H1 (cell line): ENCODE measurements around the gene G6PC3. TPM values are rescaled to one million over a fixed set of nuclear protein-coding genes. Genes with fewer than 3 reads are reported as not detected.

Experiments
- CTCF ChIA-PET: fragments of 300-600 bp; sonication (Branson Sonifier 250); formaldehyde crosslinking; loops from one replicate; lab custom pipeline; 2021; ENCODE audit not compliant: partially characterized antibody; lab: Charles Lee
- POLR2A ChIA-PET: fragments of 300-600 bp; sonication (Branson Sonifier 250); formaldehyde crosslinking; loops from one replicate; lab custom pipeline; 2021; ENCODE audit warnings: inconsistent platforms; ENCODE audit not compliant: partially characterized antibody; lab: Charles Lee
- DNase-seq, 2 experiments: peaks; one replicate each; pipeline versions ENCODE4 v3.0.0 to v3.0.0-alpha.2; 2010 to 2022; ENCODE audit warnings: low spot score in 2 of 2, low read depth in 1 of 2, mixed read lengths in 1 of 2
- FAIRE-seq: peaks from 2 replicates; lab custom pipeline; 2011; peaks lifted over from hg19 to GRCh38; lab: Jason Lieb, UNC
- H2AFZ ChIP-seq: 2 replicates; pipeline ENCODE4 v1.8.1; 2012; ENCODE audit warnings: low read length, inconsistent platforms
- H2AK5ac ChIP-seq: 2 replicates; pipeline ENCODE4 v1.6.1; 2013; ENCODE audit warnings: low read depth, low read length
- H2BK120ac ChIP-seq: replicated peaks from 2 replicates; pipeline ENCODE3; 2013; ENCODE audit warnings: low read depth, low read length, inconsistent platforms
- H2BK12ac ChIP-seq: 2 replicates; pipeline ENCODE4 v1.6.1; 2013; ENCODE audit warnings: low read depth, low read length
- H2BK15ac ChIP-seq: 2 replicates; pipeline ENCODE4 v1.6.1; 2013; ENCODE audit warnings: low read length
- H2BK20ac ChIP-seq: 2 replicates; pipeline ENCODE4 v1.6.1; 2013; ENCODE audit warnings: low read length
- H2BK5ac ChIP-seq: 2 replicates; pipeline ENCODE4 v1.6.1; 2013; ENCODE audit warnings: low read depth, low read length
- H3K14ac ChIP-seq: 2 replicates; pipeline ENCODE4 v1.6.1; 2013; ENCODE audit warnings: inconsistent platforms; ENCODE audit not compliant: insufficient read length
- H3K18ac ChIP-seq: 2 replicates; pipeline ENCODE4 v1.6.1; 2013; ENCODE audit warnings: low read length; ENCODE audit errors: extremely low read depth
- H3K23ac ChIP-seq: 2 replicates; pipeline ENCODE4 v1.6.1; 2013; ENCODE audit warnings: inconsistent platforms; ENCODE audit not compliant: insufficient read length
- H3K23me2 ChIP-seq: 2 replicates; pipeline ENCODE4 v1.6.1; 2013; ENCODE audit warnings: low read depth, low read length
- H3K27ac ChIP-seq: 2 replicates; pipeline ENCODE4 v1.6.1; 2011; ENCODE audit warnings: low read depth, low read length, inconsistent platforms
- H3K27me3 ChIP-seq, 4 experiments: replicated peaks in 1 of 4; 1 replicate in 1 of 4; 2 replicates in 3 of 4; pipeline versions ENCODE4 v1.6.1 to v1.8.1; 2011 to 2013; ENCODE audit warnings: low read length in 3 of 4, mild to moderate bottlenecking in 3 of 4, inconsistent platforms in 2 of 4, mixed read lengths in 2 of 4, moderate library complexity in 1 of 4; ENCODE audit not compliant: control insufficient read depth in 3 of 4, insufficient read depth in 3 of 4; ENCODE audit errors: extremely low read depth in 1 of 4
- H3K36me3 ChIP-seq, 4 experiments: 2 replicates each; pipeline versions ENCODE4 v1.6.1 to v1.8.1; 2011 to 2013; ENCODE audit warnings: mild to moderate bottlenecking in 4 of 4, low read length in 3 of 4, moderate library complexity in 2 of 4, control low read depth in 1 of 4, inconsistent platforms in 1 of 4; ENCODE audit not compliant: insufficient read depth in 4 of 4, control insufficient read depth in 2 of 4
- H3K4ac ChIP-seq: replicated peaks from 2 replicates; pipeline ENCODE3; 2013; ENCODE audit warnings: low read length, low read depth, mixed read lengths, inconsistent platforms; ENCODE audit not compliant: insufficient read length
- H3K4me1 ChIP-seq, 4 experiments: replicated peaks in 1 of 4; 1 replicate in 1 of 4; 2 replicates in 3 of 4; pipeline versions ENCODE4 v1.6.1 to v1.8.1; 2011 to 2013; ENCODE audit warnings: low read length in 3 of 4, inconsistent platforms in 2 of 4, mixed read lengths in 1 of 4; ENCODE audit not compliant: insufficient read depth in 4 of 4, control insufficient read depth in 3 of 4
- H3K4me2 ChIP-seq, 2 experiments: 2 replicates each; pipeline versions ENCODE4 v1.6.1 to v1.8.1; 2011 to 2013; ENCODE audit warnings: low read depth in 2 of 2, low read length in 2 of 2, control low read depth in 1 of 2, inconsistent platforms in 1 of 2, mild to moderate bottlenecking in 1 of 2; ENCODE audit not compliant: insufficient read depth in 1 of 2
- H3K4me3 ChIP-seq, 4 experiments: fragments of 200-600, 300-600 bp in 1 of 4; sonication (generic), shearing (Covaris generic), sonication (Bioruptor Twin) in 1 of 4; 2 replicates each; pipeline versions ENCODE4 v1.5.1 to v1.8.1; 2011 to 2016; ENCODE audit warnings: low read length in 4 of 4, low read depth in 3 of 4, control low read depth in 2 of 4, inconsistent platforms in 2 of 4, mild to moderate bottlenecking in 2 of 4, mixed read lengths in 1 of 4, moderate library complexity in 1 of 4; ENCODE audit not compliant: insufficient read depth in 2 of 4; ENCODE audit errors: extremely low read depth in 1 of 4
- H3K56ac ChIP-seq: replicated peaks from 2 replicates; pipeline ENCODE3; 2013; ENCODE audit warnings: low read depth, mild to moderate bottlenecking, mixed read lengths, low read length, inconsistent platforms; ENCODE audit not compliant: insufficient read length
- H3K79me1 ChIP-seq: 2 replicates; pipeline ENCODE4 v1.6.1; 2013; ENCODE audit warnings: low read depth, low read length, control low read depth
- H3K79me2 ChIP-seq, 2 experiments: 2 replicates each; pipeline versions ENCODE4 v1.6.1 to v1.8.1; 2012 to 2013; ENCODE audit warnings: low read length in 2 of 2, mild to moderate bottlenecking in 2 of 2, inconsistent platforms in 1 of 2; ENCODE audit not compliant: insufficient read depth in 2 of 2, control insufficient read depth in 1 of 2
- H3K9ac ChIP-seq, 4 experiments: replicated peaks in 1 of 4; 1 replicate in 1 of 4; 2 replicates in 3 of 4; pipeline versions ENCODE4 v1.6.1 to v1.8.1; 2011 to 2013; ENCODE audit warnings: low read depth in 3 of 4, low read length in 3 of 4, control low read depth in 2 of 4, mild to moderate bottlenecking in 2 of 4, moderate library complexity in 2 of 4, inconsistent platforms in 1 of 4; ENCODE audit errors: extremely low read depth in 1 of 4
- H3K9me3 ChIP-seq, 2 experiments: 2 replicates each; pipeline versions ENCODE4 v1.6.1 to v1.8.1; 2012 to 2013; ENCODE audit warnings: mild to moderate bottlenecking in 2 of 2, moderate library complexity in 2 of 2, control low read depth in 1 of 2, inconsistent platforms in 1 of 2, low read depth in 1 of 2, low read length in 1 of 2, mixed read lengths in 1 of 2; ENCODE audit not compliant: insufficient read depth in 2 of 2
- H4K20me1 ChIP-seq, 2 experiments: replicated peaks in 1 of 2; 2 replicates each; pipeline versions ENCODE3 to v1.8.1; 2011 to 2013; ENCODE audit warnings: inconsistent platforms in 2 of 2, low read length in 2 of 2, mild to moderate bottlenecking in 1 of 2; ENCODE audit not compliant: insufficient read depth in 2 of 2, control insufficient read depth in 1 of 2
- H4K5ac ChIP-seq: 2 replicates; pipeline ENCODE4 v1.6.1; 2013; ENCODE audit warnings: low read length, low read depth, mixed read lengths, inconsistent platforms; ENCODE audit not compliant: insufficient read length
- H4K8ac ChIP-seq: 2 replicates; pipeline ENCODE4 v1.8.0; 2013; ENCODE audit warnings: mild to moderate bottlenecking, moderate library complexity, low read length, inconsistent platforms; ENCODE audit not compliant: insufficient read depth; ENCODE audit errors: extremely low read depth
- H4K91ac ChIP-seq: replicated peaks from 2 replicates; pipeline ENCODE3; 2013; ENCODE audit warnings: low read length, mixed read lengths, inconsistent platforms; ENCODE audit not compliant: insufficient read length
- CEBPB ChIP-seq: IDR thresholded peaks from 2 replicates; pipeline ENCODE4 v1.6.1; 2012; ENCODE audit warnings: low read depth, low read length
- NANOG ChIP-seq: IDR thresholded peaks from 2 replicates; pipeline ENCODE4 v1.6.1; 2011; ENCODE audit warnings: low read length, low read depth, mild to moderate bottlenecking, inconsistent platforms; ENCODE audit not compliant: insufficient read depth, poor library complexity, severe bottlenecking
- WGBS, 2 experiments: shearing (Covaris generic) in 1 of 2; methylation state at CpG; one replicate each; pipeline versions ENCODE4 v1.1.6 to v1.1.7; 2013 to 2015; ENCODE audit warnings: low lambda C conversion rate in 2 of 2, mixed read lengths in 2 of 2, inconsistent platforms in 1 of 2, low coverage in 1 of 2, missing lambda C conversion rate in 1 of 2; ENCODE audit not compliant: insufficient replicate concordance in 2 of 2, insufficient coverage in 1 of 2, insufficient read length in 1 of 2; ENCODE audit errors: extremely low coverage in 1 of 2, missing lambda C conversion rate in 1 of 2; 5-methylcytosine and 5-hydroxymethylcytosine counted together
- polyA plus RNA-seq, 7 experiments: library from polyadenylated mRNA; depleted of rRNA in 3 of 7; stranded (reverse) in 5 of 7; unstranded in 2 of 7; fragments of >200 nt in 5 of 7; fragments of 200-250 nt in 2 of 7; gene quantifications; 1 replicate in 5 of 7; 2 replicates in 1 of 7; 4 replicates in 1 of 7; pipeline versions ENCODE4 v1.2.1 to v1.2.3, GENCODE V29; 2011 to 2013; ENCODE audit warnings: missing spikeins in 2 of 7, mixed read lengths in 2 of 7
- total RNA-seq: library from RNA; stranded (reverse); fragmentation: NEBNext Ultra II Directional; extraction: Animal tissue kit (Norgen Biotek cat#: 25700); gene quantifications from 2 replicates; pipeline ENCODE4 v1.2.1, GENCODE V29; 2021

The G6PC3 gene
- total and polyA plus RNA-seq, 2 of the 8 experiments (the other 6 are each of a cell fraction or from before 2014, with no cell fraction given): 104 to 343 TPM

DNA sequence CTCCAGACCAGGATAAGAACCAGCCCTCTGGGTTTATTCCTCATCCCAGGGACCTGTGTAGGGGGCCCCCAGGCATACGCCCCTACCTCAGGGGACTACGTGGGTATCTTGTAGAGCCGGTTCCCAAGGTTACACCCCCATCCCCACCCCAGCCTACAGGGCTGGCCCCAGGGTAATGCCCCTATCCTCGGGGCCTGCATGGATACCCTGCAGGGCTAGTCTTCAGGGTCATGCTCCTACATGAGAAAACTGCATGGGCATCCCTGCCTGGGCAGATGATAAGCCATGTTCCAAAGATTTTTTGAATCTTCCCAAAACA is 38.7 kb downstream of the G6PC3 start:
- no peak overlapping the region for H3K56ac ChIP-seq
- H3K4me3 ChIP-seq: no peak overlapping the region
- H3K36me3 ChIP-seq: peaks cover 0 to 2% (median 0%) of the 10 kb centered on the region in 4 experiments; a peak in 2 of 8 replicates
- FAIRE-seq (no peak), DNase-seq (no peak)
- no peak overlapping the region for H3K4ac ChIP-seq
- H3K27ac ChIP-seq: no peak overlapping the region
- H3K79me2 ChIP-seq: peaks cover 0 to 43% of the 10 kb centered on the region in 2 experiments; a peak in 2 of 4 replicates
- 68% methylated on average over 4 of the region's 4 CpGs; no CpG with 5 or more reads in 1 of the 2 experiments for WGBS, 2 experiments
- H4K8ac ChIP-seq: no peak overlapping the region
- H2BK12ac ChIP-seq: no peak overlapping the region
- H2BK5ac ChIP-seq: no peak overlapping the region
- H3K23ac ChIP-seq: no peak overlapping the region
- H3K9ac ChIP-seq: no peak overlapping the region
- no peak overlapping the region for H2BK15ac ChIP-seq
- peaks cover 0 to 30% (median 26%) of the 10 kb centered on the region in 4 experiments; a peak in 6 of 7 replicates for H3K4me1 ChIP-seq
- H2AFZ ChIP-seq: no peak overlapping the region
- peaks cover 31% of the 10 kb centered on the region for H3K79me1 ChIP-seq
- no peaks in the 10 kb centered on the region; a peak in 1 of 7 replicates for H3K27me3 ChIP-seq
- no peak overlapping the region for H4K91ac ChIP-seq
- no peak overlapping the region; a peak in 1 of 4 replicates for H3K4me2 ChIP-seq
- H4K5ac ChIP-seq: no peak overlapping the region
- no peaks in the 10 kb centered on the region for H3K9me3 ChIP-seq
- H4K20me1 ChIP-seq: peaks cover 10 to 21% of the 10 kb centered on the region in 2 experiments
- no peak overlapping the region for H2AK5ac ChIP-seq
- POLR2A ChIA-PET: interaction anchor here (0.5 to 1.9 kb wide), 4 partner anchors 14 to 229 kb away, joined by 3 to 6 read pairs (median 4); partner anchors contain the start of genes HDAC5 and LSM12
- H3K14ac ChIP-seq: no peak overlapping the region
- no peak overlapping the region for H2BK20ac ChIP-seq
- TF ChIP-seq NANOG: no peak
- no peak for TF ChIP-seq CEBPB
- H3K23me2 ChIP-seq: no peaks in the 10 kb centered on the region; the same call in 1 of the 2 replicates
- no peak overlapping the region for H2BK120ac ChIP-seq
- CTCF ChIA-PET: interaction anchor here (0.8 to 34.4 kb wide), 7 partner anchors 5 to 231 kb away, joined by 3 to 638 read pairs (median 3); partner anchors contain the start of gene HDAC5
- H3K18ac ChIP-seq: no peak overlapping the region
